Measurements from ENCODE around the gene TBC1D1.

- TF ChIP-seq CTCF (conservative IDR thresholded peaks at IDR 0.05; ENCODE audit: low read depth, low read length) = no peak
- no peak for TF ChIP-seq EZH2 (IDR thresholded peaks at IDR 0.05; ENCODE audit: borderline replicate concordance, low read depth, low read length, poor library complexity, severe bottlenecking)
Measured at GRCh38 chr4:37909332-37910090, 18.6 kb downstream of the TBC1D1 start.
